Right lobe of liver (tissue), 4 donors: ENCODE measurements around the gene FAR2.

Experiments used
- POLR2A ChIP-seq: fragments of 450-650 bp; IDR thresholded peaks from one replicate; pipeline ENCODE4 v1.6.1; 2017; ENCODE audit warnings: antibody characterized with exemption, mild to moderate bottlenecking
- TF ChIP-seq, protein P1 (sequence below), 4 donors: fragments of 200-600 bp in 3 of 4; fragments of 450-650 bp in 1 of 4; IDR thresholded peaks; one replicate each; pipeline versions ENCODE4 v1.5.1 to v1.8.0; 2016 to 2022; ENCODE audit warnings: antibody characterized with exemption in 4 of 4, mild to moderate bottlenecking in 2 of 4
- donor health status: DM: no; HTN: no; CAD: no.
- donor health status: DM: no; HTN: no; CAD: no.
- donor health status: DM: no; HTN: yes; CAD: no.

GRCh38 chr12:29148596-29148910, 525 bp upstream of the FAR2 start:
- TF ChIP-seq, protein P1, sequence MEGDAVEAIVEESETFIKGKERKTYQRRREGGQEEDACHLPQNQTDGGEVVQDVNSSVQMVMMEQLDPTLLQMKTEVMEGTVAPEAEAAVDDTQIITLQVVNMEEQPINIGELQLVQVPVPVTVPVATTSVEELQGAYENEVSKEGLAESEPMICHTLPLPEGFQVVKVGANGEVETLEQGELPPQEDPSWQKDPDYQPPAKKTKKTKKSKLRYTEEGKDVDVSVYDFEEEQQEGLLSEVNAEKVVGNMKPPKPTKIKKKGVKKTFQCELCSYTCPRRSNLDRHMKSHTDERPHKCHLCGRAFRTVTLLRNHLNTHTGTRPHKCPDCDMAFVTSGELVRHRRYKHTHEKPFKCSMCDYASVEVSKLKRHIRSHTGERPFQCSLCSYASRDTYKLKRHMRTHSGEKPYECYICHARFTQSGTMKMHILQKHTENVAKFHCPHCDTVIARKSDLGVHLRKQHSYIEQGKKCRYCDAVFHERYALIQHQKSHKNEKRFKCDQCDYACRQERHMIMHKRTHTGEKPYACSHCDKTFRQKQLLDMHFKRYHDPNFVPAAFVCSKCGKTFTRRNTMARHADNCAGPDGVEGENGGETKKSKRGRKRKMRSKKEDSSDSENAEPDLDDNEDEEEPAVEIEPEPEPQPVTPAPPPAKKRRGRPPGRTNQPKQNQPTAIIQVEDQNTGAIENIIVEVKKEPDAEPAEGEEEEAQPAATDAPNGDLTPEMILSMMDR (IDR thresholded peaks at IDR 0.05), result no peak
- TF ChIP-seq POLR2A, result no peak
